GM23338 (cell line): Measurements from ENCODE around the gene RBM19. TPM values are rescaled to one million over a fixed set of nuclear protein-coding genes. Genes with fewer than 3 reads are reported as not detected.

Source experiments
- ATAC-seq: fragments of 200-7000 bp; cut with Tn5 transposase; 3 replicates; pipeline ENCODE4 v1.9.1; 2020
- DNase-seq: peaks from one replicate; pipeline ENCODE4 v3.0.0-alpha.2; 2015; ENCODE audit warnings: low spot score
- H2AFZ ChIP-seq: fragments of 200-600 bp; sonication (generic); 2 replicates; pipeline ENCODE4 v1.8.0; 2016; ENCODE audit warnings: antibody characterized with exemption, mild to moderate bottlenecking, moderate library complexity
- H3F3A ChIP-seq: fragments of 200-600 bp; sonication (generic); replicated peaks from 2 replicates; pipeline ENCODE4 v1.8.0; 2017; ENCODE audit warnings: antibody characterized with exemption, mixed run types, low read depth
- H3K27ac ChIP-seq: fragments of 200-600 bp; sonication (generic); 2 replicates; pipeline ENCODE4 v1.6.1; 2016; ENCODE audit warnings: low read depth
- H3K27me3 ChIP-seq: fragments of 200-600 bp; sonication (generic); 2 replicates; pipeline ENCODE4 v1.8.0; 2016; ENCODE audit warnings: mild to moderate bottlenecking, mixed run types, moderate library complexity; ENCODE audit not compliant: insufficient read depth
- H3K36me3 ChIP-seq: fragments of 200-600 bp; sonication (generic); 2 replicates; pipeline ENCODE4 v1.8.0; 2016; ENCODE audit warnings: mild to moderate bottlenecking; ENCODE audit not compliant: insufficient read depth
- H3K4me1 ChIP-seq: fragments of 200-600 bp; sonication (generic); 2 replicates; pipeline ENCODE4 v1.8.0; 2016; ENCODE audit warnings: mild to moderate bottlenecking, moderate library complexity; ENCODE audit not compliant: insufficient read depth
- H3K4me2 ChIP-seq: fragments of 200-600 bp; sonication (generic); 2 replicates; pipeline ENCODE4 v1.7.1; 2017; ENCODE audit warnings: mixed run types
- H3K4me3 ChIP-seq: fragments of 200-600 bp; sonication (generic); 2 replicates; pipeline ENCODE4 v1.6.1; 2016; ENCODE audit warnings: mixed run types
- H3K79me2 ChIP-seq: fragments of 200-600 bp; sonication (generic); replicated peaks from 2 replicates; pipeline ENCODE4 v1.8.0; 2017; ENCODE audit warnings: mild to moderate bottlenecking; ENCODE audit not compliant: insufficient read depth
- H3K9me2 ChIP-seq: fragments of 200-600 bp; sonication (generic); 2 replicates; pipeline ENCODE4 v1.8.0; 2017; ENCODE audit not compliant: insufficient read depth
- H4K20me1 ChIP-seq: fragments of 200-600 bp; sonication (generic); replicated peaks from 2 replicates; pipeline ENCODE4 v1.8.0; 2017; ENCODE audit warnings: mild to moderate bottlenecking; ENCODE audit not compliant: insufficient read depth
- H3K27ac Mint-ChIP-seq: 2 replicates; pipeline ENCODE4 v1.8.0; 2020; ENCODE audit warnings: inconsistent platforms, mild to moderate bottlenecking, moderate library complexity, mixed read lengths
- H3K27me3 Mint-ChIP-seq: 3 replicates; pipeline ENCODE4 v1.8.0; 2022; ENCODE audit warnings: low read depth, mild to moderate bottlenecking, moderate library complexity, mixed read lengths, inconsistent platforms; ENCODE audit not compliant: insufficient read depth, poor library complexity
- H3K36me3 Mint-ChIP-seq: 3 replicates; pipeline ENCODE4 v1.8.0; 2021; ENCODE audit warnings: low read depth, mild to moderate bottlenecking, inconsistent platforms, moderate library complexity, mixed read lengths
- H3K4me1 Mint-ChIP-seq: 3 replicates; pipeline ENCODE4 v1.8.0; 2020; ENCODE audit warnings: mild to moderate bottlenecking, inconsistent platforms, mixed read lengths
- H3K4me3 Mint-ChIP-seq: 3 replicates; pipeline ENCODE4 v1.8.0; 2021; ENCODE audit warnings: moderate library complexity, mild to moderate bottlenecking, inconsistent platforms, mixed read lengths
- H3K9me3 Mint-ChIP-seq: 3 replicates; pipeline ENCODE4 v1.8.0; 2020; ENCODE audit warnings: moderate library complexity, mild to moderate bottlenecking, inconsistent platforms, mixed read lengths
- EZH2phosphoT487 ChIP-seq: fragments of 200-600 bp; sonication (generic); IDR thresholded peaks from one replicate; pipeline ENCODE4 v1.8.1; 2018; ENCODE audit warnings: antibody characterized with exemption; ENCODE audit not compliant: unreplicated experiment
- JUNB ChIP-seq: IDR thresholded peaks from one replicate; pipeline ENCODE4 v1.6.1; 2016; ENCODE audit warnings: antibody characterized with exemption; ENCODE audit not compliant: unreplicated experiment
- NANOG ChIP-seq: IDR thresholded peaks from 2 replicates; pipeline ENCODE4 v1.6.1; 2016; ENCODE audit warnings: antibody characterized with exemption, borderline replicate concordance
- ZNF114 ChIP-seq: fragments of 250-450 bp; sonication (Bioruptor Pico); IDR thresholded peaks from 2 replicates; pipeline ENCODE4 v1.5.0; 2020; ENCODE audit warnings: mild to moderate bottlenecking, moderate library complexity
- polyA plus RNA-seq: library from polyadenylated mRNA; unstranded; fragments of >200 nt; fragmentation: Nextera tagmentation; extraction: Ambion mirVana; gene quantifications from 2 replicates; pipeline ENCODE4 v1.2.1, GENCODE V29; 2016
- total RNA-seq: library from RNA; depleted of rRNA; stranded (reverse); fragments of >200 nt; shearing (Covaris generic); gene quantifications from 2 replicates; pipeline ENCODE4 v1.2.3, GENCODE V29; 2014
- TF ChIP-seq, protein P1 (sequence below): IDR thresholded peaks from one replicate; pipeline ENCODE4 v1.6.1; 2018; ENCODE audit warnings: antibody characterized with exemption; ENCODE audit not compliant: unreplicated experiment
- TF ChIP-seq, protein P2 (sequence below): fragments of 250-450 bp; sonication (Bioruptor Pico); IDR thresholded peaks from 2 replicates; pipeline ENCODE4 v1.5.0; 2020; ENCODE audit warnings: mild to moderate bottlenecking, moderate library complexity
- TF ChIP-seq, protein P3 (sequence below), 2 experiments: fragments of 200-600 bp in 1 of 2; sonication (generic) in 1 of 2; conservative IDR thresholded peaks; 2 replicates each; pipeline versions ENCODE4 v1.5.1 to v1.6.1; 2016 to 2017; ENCODE audit warnings: antibody characterized with exemption in 2 of 2, low read depth in 2 of 2, mild to moderate bottlenecking in 2 of 2, moderate library complexity in 1 of 2

RBM19 gene
- total and polyA plus RNA-seq, 2 experiments from 2014 or later, result 43.4 to 56.7 TPM

DNA sequence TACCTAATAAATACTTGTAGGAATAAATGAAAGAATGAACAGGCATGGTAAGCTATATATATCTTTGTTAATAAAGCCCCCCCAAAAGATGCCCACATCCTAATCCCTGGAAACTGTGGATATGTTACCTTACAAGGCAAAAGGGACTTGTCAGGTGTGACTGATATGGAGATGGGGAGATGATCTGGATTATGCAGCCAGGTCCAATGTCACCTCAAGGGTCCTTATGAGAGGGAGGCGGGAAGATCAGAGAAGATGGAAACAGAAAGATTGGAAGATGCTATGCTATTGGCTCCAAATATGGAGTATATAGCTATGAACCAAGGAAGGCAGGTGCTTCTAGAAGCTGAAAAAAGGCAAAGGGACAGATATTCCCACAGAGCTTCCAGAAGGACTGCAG, 3.4 kb downstream of the RBM19 start:
- TF ChIP-seq, protein P1, sequence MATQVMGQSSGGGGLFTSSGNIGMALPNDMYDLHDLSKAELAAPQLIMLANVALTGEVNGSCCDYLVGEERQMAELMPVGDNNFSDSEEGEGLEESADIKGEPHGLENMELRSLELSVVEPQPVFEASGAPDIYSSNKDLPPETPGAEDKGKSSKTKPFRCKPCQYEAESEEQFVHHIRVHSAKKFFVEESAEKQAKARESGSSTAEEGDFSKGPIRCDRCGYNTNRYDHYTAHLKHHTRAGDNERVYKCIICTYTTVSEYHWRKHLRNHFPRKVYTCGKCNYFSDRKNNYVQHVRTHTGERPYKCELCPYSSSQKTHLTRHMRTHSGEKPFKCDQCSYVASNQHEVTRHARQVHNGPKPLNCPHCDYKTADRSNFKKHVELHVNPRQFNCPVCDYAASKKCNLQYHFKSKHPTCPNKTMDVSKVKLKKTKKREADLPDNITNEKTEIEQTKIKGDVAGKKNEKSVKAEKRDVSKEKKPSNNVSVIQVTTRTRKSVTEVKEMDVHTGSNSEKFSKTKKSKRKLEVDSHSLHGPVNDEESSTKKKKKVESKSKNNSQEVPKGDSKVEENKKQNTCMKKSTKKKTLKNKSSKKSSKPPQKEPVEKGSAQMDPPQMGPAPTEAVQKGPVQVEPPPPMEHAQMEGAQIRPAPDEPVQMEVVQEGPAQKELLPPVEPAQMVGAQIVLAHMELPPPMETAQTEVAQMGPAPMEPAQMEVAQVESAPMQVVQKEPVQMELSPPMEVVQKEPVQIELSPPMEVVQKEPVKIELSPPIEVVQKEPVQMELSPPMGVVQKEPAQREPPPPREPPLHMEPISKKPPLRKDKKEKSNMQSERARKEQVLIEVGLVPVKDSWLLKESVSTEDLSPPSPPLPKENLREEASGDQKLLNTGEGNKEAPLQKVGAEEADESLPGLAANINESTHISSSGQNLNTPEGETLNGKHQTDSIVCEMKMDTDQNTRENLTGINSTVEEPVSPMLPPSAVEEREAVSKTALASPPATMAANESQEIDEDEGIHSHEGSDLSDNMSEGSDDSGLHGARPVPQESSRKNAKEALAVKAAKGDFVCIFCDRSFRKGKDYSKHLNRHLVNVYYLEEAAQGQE, result no peak
- TF ChIP-seq NANOG (no peak), EZH2phosphoT487 (no peak), JUNB (no peak), ZNF114 (CRISPR knock-in tag) (no peak)
- TF ChIP-seq, protein P2, sequence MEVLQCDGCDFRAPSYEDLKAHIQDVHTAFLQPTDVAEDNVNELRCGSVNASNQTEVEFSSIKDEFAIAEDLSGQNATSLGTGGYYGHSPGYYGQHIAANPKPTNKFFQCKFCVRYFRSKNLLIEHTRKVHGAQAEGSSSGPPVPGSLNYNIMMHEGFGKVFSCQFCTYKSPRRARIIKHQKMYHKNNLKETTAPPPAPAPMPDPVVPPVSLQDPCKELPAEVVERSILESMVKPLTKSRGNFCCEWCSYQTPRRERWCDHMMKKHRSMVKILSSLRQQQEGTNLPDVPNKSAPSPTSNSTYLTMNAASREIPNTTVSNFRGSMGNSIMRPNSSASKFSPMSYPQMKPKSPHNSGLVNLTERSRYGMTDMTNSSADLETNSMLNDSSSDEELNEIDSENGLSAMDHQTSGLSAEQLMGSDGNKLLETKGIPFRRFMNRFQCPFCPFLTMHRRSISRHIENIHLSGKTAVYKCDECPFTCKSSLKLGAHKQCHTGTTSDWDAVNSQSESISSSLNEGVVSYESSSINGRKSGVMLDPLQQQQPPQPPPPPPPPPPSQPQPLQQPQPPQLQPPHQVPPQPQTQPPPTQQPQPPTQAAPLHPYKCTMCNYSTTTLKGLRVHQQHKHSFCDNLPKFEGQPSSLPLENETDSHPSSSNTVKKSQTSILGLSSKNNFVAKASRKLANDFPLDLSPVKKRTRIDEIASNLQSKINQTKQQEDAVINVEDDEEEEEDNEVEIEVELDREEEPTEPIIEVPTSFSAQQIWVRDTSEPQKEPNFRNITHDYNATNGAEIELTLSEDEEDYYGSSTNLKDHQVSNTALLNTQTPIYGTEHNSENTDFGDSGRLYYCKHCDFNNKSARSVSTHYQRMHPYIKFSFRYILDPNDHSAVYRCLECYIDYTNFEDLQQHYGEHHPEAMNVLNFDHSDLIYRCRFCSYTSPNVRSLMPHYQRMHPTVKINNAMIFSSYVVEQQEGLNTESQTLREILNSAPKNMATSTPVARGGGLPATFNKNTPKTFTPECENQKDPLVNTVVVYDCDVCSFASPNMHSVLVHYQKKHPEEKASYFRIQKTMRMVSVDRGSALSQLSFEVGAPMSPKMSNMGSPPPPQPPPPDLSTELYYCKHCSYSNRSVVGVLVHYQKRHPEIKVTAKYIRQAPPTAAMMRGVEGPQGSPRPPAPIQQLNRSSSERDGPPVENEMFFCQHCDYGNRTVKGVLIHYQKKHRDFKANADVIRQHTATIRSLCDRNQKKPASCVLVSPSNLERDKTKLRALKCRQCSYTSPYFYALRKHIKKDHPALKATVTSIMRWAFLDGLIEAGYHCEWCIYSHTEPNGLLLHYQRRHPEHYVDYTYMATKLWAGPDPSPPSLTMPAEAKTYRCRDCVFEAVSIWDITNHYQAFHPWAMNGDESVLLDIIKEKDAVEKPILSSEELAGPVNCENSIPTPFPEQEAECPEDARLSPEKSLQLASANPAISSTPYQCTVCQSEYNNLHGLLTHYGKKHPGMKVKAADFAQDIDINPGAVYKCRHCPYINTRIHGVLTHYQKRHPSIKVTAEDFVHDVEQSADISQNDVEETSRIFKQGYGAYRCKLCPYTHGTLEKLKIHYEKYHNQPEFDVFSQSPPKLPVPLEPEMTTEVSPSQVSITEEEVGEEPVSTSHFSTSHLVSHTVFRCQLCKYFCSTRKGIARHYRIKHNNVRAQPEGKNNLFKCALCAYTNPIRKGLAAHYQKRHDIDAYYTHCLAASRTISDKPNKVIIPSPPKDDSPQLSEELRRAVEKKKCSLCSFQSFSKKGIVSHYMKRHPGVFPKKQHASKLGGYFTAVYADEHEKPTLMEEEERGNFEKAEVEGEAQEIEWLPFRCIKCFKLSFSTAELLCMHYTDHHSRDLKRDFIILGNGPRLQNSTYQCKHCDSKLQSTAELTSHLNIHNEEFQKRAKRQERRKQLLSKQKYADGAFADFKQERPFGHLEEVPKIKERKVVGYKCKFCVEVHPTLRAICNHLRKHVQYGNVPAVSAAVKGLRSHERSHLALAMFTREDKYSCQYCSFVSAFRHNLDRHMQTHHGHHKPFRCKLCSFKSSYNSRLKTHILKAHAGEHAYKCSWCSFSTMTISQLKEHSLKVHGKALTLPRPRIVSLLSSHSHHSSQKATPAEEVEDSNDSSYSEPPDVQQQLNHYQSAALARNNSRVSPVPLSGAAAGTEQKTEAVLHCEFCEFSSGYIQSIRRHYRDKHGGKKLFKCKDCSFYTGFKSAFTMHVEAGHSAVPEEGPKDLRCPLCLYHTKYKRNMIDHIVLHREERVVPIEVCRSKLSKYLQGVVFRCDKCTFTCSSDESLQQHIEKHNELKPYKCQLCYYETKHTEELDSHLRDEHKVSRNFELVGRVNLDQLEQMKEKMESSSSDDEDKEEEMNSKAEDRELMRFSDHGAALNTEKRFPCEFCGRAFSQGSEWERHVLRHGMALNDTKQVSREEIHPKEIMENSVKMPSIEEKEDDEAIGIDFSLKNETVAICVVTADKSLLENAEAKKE (CRISPR knock-in tag), result no peak
- TF ChIP-seq, protein P3, sequence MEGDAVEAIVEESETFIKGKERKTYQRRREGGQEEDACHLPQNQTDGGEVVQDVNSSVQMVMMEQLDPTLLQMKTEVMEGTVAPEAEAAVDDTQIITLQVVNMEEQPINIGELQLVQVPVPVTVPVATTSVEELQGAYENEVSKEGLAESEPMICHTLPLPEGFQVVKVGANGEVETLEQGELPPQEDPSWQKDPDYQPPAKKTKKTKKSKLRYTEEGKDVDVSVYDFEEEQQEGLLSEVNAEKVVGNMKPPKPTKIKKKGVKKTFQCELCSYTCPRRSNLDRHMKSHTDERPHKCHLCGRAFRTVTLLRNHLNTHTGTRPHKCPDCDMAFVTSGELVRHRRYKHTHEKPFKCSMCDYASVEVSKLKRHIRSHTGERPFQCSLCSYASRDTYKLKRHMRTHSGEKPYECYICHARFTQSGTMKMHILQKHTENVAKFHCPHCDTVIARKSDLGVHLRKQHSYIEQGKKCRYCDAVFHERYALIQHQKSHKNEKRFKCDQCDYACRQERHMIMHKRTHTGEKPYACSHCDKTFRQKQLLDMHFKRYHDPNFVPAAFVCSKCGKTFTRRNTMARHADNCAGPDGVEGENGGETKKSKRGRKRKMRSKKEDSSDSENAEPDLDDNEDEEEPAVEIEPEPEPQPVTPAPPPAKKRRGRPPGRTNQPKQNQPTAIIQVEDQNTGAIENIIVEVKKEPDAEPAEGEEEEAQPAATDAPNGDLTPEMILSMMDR (conservative IDR thresholded peaks at IDR 0.05; ENCODE audit: low read depth in 2 of 2), result no peak
- Mint-ChIP-seq H3K9me3 (no peaks in the 10 kb centered on the region; the same call in 1 of the 3 replicates), H3K27ac (no peak overlapping the region), H3K27me3 (peaks cover 6% of the 10 kb centered on the region), H3K4me1 (peaks cover 12% of the 10 kb centered on the region), H3K36me3 (peaks cover 49% of the 10 kb centered on the region), H3K4me3 (no peak overlapping the region)
- no peaks in the 10 kb centered on the region for H3K27me3 ChIP-seq
- H3K79me2 ChIP-seq, result peaks cover 31% of the 10 kb centered on the region
- H3K4me3 ChIP-seq, result no peak overlapping the region
- DNase-seq (no peak), ATAC-seq (no peak)
- no peaks in the 10 kb centered on the region for H3K9me2 ChIP-seq
- no peak overlapping the region for H2AFZ ChIP-seq
- no peak overlapping the region for H3K27ac ChIP-seq
- no peaks in the 10 kb centered on the region for H3F3A ChIP-seq
- H3K4me2 ChIP-seq, result no peak overlapping the region
- peaks cover 21% of the 10 kb centered on the region for H3K4me1 ChIP-seq
- peaks cover 20% of the 10 kb centered on the region for H3K36me3 ChIP-seq
- H4K20me1 ChIP-seq, result 0 out of 2 replicates have a peak, but pooled peaks cover 3% of the 10 kb centered on the region
